ENCODE measurements around the gene EIF2S3B.

Gene EIF2S3B

GRCh38 chr12:10554756-10555481 is 49.2 kb downstream of the EIF2S3B start:
- no peak for DNase-seq

GRCh38 chr12:10557329-10557728 is 51.6 kb downstream of the EIF2S3B start:
- DNase-seq = no peak

DNA sequence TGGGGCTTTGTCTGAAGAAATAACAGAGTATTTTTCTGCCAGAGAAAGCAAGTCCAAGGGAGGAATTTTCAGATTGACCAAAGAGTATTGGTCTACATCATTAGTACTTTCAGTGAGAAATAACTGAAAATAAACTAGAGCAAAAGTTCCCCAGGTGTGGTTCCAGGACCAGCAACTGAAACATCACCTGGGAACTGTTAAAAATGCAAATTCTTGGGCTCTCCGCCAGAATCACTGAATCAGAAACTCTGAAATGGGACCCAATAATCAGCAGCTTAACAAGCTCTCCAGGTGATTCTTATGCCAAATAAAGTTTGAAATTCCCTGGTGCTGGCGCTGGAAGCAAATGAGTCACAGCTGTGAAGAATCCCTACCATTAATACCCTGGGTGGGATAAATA is 52.1 kb downstream of the EIF2S3B start:
- DNase-seq = no peak

All from NCI-H510A treated with DMSO at 0.1 percent for 48 hours (cell line).